Stomach (tissue), 4 donors: ENCODE results near the gene CDK19.

Experiments
- EP300 ChIP-seq: sonication (generic); formaldehyde crosslinking; IDR thresholded peaks from one replicate; pipeline ENCODE4 v1.6.1; 2017; ENCODE audit warnings: antibody characterized with exemption
- POLR2A ChIP-seq, 4 donors: fragments of 450-650 bp; IDR thresholded peaks; one replicate each; pipeline ENCODE4 v1.6.1; 2016; ENCODE audit warnings: antibody characterized with exemption in 4 of 4, control low read depth in 2 of 4, mild to moderate bottlenecking in 1 of 4, moderate library complexity in 1 of 4
- TF ChIP-seq, protein P1 (sequence below), 7 experiments: fragments of 450-650 bp in 4 of 7; fragments of 200-600 bp in 3 of 7; sonication (generic) in 3 of 7; IDR thresholded peaks; one replicate each; pipeline ENCODE4 v1.5.1; 2016 to 2019; ENCODE audit warnings: antibody characterized with exemption in 7 of 7, control low read depth in 2 of 7, mild to moderate bottlenecking in 1 of 7

DNA sequence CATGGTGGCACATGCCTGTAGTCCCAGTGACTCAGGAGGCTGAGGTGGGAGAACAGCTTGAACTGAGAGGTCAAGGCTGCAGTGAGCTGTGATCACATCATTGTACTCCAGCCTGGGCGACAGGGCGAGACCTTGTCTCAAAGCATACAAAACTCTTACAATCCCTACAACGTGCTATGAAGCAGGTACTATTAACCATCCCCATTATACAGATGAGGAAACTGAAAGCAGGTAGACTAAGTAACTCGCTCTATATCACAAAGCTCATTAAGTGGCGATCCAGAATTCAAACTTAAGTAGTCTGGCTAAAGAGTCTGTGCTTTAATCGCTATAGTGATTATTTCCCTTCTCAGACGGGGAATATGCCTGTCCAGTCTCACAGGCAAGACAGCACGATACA lies 54.7 kb downstream of the CDK19 start:
- no peak for TF ChIP-seq POLR2A (IDR thresholded peaks at IDR 0.05)
- TF ChIP-seq EP300 = no peak
- TF ChIP-seq, protein P1, sequence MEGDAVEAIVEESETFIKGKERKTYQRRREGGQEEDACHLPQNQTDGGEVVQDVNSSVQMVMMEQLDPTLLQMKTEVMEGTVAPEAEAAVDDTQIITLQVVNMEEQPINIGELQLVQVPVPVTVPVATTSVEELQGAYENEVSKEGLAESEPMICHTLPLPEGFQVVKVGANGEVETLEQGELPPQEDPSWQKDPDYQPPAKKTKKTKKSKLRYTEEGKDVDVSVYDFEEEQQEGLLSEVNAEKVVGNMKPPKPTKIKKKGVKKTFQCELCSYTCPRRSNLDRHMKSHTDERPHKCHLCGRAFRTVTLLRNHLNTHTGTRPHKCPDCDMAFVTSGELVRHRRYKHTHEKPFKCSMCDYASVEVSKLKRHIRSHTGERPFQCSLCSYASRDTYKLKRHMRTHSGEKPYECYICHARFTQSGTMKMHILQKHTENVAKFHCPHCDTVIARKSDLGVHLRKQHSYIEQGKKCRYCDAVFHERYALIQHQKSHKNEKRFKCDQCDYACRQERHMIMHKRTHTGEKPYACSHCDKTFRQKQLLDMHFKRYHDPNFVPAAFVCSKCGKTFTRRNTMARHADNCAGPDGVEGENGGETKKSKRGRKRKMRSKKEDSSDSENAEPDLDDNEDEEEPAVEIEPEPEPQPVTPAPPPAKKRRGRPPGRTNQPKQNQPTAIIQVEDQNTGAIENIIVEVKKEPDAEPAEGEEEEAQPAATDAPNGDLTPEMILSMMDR (IDR thresholded peaks at IDR 0.05) = no peak
